HFFc6 (cell line): ENCODE results near the gene CAVIN1. TPM values are rescaled to one million over a fixed set of nuclear protein-coding genes. Genes with fewer than 3 reads are reported as not detected.
"Not testable (repeated sequence)": the region's sequence is repeated elsewhere in the genome, so short reads cannot be mapped to it uniquely, and the experiment has no call there.

Experiments
- DNase-seq: peaks from one replicate; pipeline ENCODE4 v3.0.0-alpha.2; 2018
- H3K27ac Mint-ChIP-seq: 2 replicates; pipeline ENCODE4 v1.8.0; 2020; ENCODE audit warnings: mild to moderate bottlenecking, mixed read lengths
- H3K27me3 Mint-ChIP-seq: 2 replicates; pipeline ENCODE4 v1.8.0; 2021; ENCODE audit warnings: mild to moderate bottlenecking, moderate library complexity, mixed read lengths; ENCODE audit not compliant: insufficient read depth
- H3K36me3 Mint-ChIP-seq: 2 replicates; pipeline ENCODE4 v1.8.0; 2021; ENCODE audit warnings: low read depth, mixed read lengths
- H3K4me1 Mint-ChIP-seq: 2 replicates; pipeline ENCODE4 v1.8.0; 2020; ENCODE audit warnings: low read depth, mixed read lengths
- H3K4me3 Mint-ChIP-seq: 2 replicates; pipeline ENCODE4 v1.8.0; 2020; ENCODE audit warnings: mild to moderate bottlenecking, moderate library complexity, mixed read lengths
- H3K9me3 Mint-ChIP-seq: 2 replicates; pipeline ENCODE4 v1.8.0; 2020; ENCODE audit warnings: mild to moderate bottlenecking, mixed read lengths
- total RNA-seq, 6 experiments: library from RNA; stranded (reverse); fragmentation: NEBNext Ultra II Directional; extraction: Animal tissue kit (Norgen Biotek cat#: 25700); gene quantifications; 2 replicates in 1 of 6; 3 replicates in 5 of 6; pipeline ENCODE4 v1.2.3, GENCODE V29; 2021
- TF ChIP-seq, protein P1 (sequence below): fragments of 200-600 bp; sonication (generic); IDR thresholded peaks from 2 replicates; pipeline ENCODE4 v1.5.0; 2021; ENCODE audit warnings: antibody characterized with exemption, mild to moderate bottlenecking

Gene CAVIN1
- total RNA-seq, 6 experiments from 2014 or later = 1,059 to 1,221 (median 1,100) TPM

DNA sequence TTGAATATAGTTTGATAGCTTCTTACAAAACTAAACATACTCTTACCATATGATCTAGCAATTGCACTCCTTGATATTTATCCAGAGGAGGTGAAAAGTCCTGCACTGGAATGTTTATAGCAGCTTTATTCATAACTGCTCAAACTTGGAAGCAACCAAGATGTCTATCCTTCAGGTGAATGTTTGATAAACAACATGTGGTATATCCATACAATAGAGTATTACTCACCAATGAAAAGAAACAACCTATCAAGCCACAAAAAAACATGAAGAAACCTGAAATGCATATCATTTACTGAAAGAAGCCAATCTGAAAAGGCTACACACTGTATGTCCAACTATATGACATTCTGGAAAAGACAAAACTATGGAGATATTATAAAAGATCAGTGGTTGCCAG is 50.9 kb downstream of the CAVIN1 start:
- Mint-ChIP-seq H3K4me1 (peaks cover 8% of the 10 kb centered on the region), H3K9me3 (no peaks in the 10 kb centered on the region), H3K27me3 (peaks cover 2% of the 10 kb centered on the region; the same call in 1 of the 2 replicates), H3K4me3 (no peak overlapping the region), H3K36me3 (peaks cover 11% of the 10 kb centered on the region), H3K27ac (no peak overlapping the region)
- no peak for DNase-seq
- TF ChIP-seq, protein P1, sequence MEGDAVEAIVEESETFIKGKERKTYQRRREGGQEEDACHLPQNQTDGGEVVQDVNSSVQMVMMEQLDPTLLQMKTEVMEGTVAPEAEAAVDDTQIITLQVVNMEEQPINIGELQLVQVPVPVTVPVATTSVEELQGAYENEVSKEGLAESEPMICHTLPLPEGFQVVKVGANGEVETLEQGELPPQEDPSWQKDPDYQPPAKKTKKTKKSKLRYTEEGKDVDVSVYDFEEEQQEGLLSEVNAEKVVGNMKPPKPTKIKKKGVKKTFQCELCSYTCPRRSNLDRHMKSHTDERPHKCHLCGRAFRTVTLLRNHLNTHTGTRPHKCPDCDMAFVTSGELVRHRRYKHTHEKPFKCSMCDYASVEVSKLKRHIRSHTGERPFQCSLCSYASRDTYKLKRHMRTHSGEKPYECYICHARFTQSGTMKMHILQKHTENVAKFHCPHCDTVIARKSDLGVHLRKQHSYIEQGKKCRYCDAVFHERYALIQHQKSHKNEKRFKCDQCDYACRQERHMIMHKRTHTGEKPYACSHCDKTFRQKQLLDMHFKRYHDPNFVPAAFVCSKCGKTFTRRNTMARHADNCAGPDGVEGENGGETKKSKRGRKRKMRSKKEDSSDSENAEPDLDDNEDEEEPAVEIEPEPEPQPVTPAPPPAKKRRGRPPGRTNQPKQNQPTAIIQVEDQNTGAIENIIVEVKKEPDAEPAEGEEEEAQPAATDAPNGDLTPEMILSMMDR = no peak

DNA sequence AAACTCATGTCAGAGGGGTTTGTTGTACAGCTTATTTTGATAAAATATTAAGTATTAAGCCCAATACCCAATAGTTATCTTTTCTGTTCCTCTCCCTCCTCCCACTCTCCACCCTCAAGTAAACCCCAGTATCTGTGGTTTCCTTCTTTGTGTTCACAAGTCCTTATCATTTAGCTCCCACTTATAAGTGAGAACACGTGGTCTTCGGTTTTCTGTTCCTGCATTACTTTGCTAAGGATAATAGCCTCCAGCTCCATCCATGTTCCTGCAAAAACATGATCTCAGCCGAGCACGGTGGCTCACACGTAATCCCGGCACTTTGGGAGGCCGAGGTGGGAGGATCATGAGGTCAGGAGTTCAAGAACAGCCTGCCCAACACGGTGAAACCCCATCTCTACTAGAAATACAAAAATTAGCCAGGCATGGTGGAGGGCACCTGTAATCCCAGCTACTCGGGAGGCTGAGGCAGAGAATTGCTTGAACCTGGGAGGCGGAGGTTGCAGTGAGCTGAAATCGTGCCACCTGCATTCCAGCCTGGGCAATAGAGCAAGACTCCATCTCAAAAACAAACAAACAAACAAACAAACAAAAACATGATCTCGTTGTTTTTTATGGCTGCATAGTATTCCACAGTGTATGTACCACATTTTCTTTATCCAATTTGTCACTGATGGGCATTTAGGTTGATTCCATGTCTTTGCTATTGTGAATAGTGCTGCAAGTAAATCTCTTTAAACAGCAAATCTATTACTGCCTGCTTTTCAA is 54.1 kb downstream of the CAVIN1 start:
- Mint-ChIP-seq H3K36me3 (peaks cover 16% of the 10 kb centered on the region), H3K4me1 (peaks cover 33% of the 10 kb centered on the region)
- not testable (repeated sequence) for H3K4me3 Mint-ChIP-seq, H3K9me3 Mint-ChIP-seq, H3K27me3 Mint-ChIP-seq, H3K27ac Mint-ChIP-seq, DNase-seq

DNA sequence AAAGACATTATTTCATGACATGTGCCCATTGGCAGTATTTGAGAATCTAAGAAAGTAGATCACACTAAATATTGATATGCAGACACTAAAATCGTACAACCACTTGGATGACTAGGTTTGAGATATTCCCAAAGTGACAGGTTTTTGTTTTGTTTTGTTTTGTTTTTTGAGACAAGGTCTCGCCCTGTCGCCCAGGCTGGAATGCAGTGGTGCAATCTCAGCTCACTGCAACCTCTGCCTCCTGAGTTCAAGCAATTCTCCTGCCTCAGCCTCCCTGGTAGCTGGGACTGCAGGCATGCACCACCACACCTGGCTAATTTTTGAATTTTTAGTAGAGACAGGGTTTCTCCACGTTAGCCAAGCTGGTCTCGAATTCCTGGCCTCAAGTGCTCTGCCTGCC is 54.7 kb downstream of the CAVIN1 start:
- DNase-seq, H3K27ac Mint-ChIP-seq, H3K9me3 Mint-ChIP-seq, H3K4me3 Mint-ChIP-seq, H3K27me3 Mint-ChIP-seq: not testable (repeated sequence)
- H3K36me3 Mint-ChIP-seq = peaks cover 16% of the 10 kb centered on the region
- peaks cover 40% of the 10 kb centered on the region for H3K4me1 Mint-ChIP-seq

DNA sequence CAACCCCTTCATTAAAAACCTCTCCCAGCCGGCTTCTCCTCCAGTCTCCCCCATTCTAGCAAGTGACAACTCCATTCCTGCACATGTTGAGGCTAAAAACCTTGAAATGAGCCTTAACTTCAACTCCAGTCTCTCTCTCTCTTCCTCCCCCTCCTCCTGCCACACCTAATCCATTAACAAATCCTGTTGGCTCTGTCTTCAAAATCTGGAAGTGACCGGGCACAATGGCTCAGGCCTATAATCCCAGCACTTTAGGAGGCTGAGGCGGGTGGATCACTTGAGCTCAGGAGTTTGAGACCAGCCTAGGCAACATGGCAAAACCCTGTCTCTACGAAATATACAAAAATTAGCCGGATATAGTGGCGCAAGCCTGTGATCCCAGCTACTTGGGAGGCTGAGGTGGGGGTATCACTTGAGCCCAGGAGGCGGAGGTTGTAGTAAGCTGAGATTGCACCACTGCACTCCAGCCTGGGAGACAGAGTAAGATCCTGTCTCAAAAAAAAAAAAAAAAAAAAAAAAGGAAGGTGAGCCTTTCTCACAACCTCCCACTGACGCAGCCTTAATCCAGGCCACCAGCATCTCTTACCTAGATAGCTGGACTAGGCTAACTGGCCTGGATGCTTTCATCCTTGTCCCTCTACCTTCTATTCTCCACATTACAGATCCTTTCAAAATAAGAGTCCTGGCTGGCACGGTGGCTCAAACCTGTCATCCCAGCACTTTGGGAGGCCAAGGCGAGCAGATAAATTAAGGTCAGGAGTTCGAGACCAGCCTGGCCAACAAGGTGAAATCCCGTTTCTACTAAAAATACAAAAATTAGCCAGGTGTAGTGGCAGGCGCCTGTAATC is 56.7 kb downstream of the CAVIN1 start:
- H3K4me3 Mint-ChIP-seq = not testable (repeated sequence)
- H3K27ac Mint-ChIP-seq = peak overlapping the region; percentile 48

DNA sequence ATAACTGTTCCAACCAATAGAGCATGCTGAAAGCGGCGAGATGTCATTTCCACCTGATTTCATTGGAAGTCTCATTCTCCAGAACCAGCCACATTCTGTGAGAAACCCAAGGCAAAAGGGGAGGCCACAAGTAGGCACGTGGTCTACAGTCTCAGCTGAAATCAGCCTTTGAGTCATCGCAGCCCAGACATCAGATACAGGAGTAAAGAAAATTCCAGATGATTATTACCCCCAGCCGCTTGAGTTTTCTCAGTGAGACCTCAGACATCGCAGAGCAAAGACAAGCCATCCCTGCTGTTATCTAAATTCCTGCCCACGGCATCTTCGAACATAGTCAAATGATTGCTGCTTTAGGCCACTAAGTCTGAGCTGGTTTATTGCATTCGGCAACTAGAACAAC is 57.9 kb downstream of the CAVIN1 start:
- peaks cover 6% of the 10 kb centered on the region for H3K27me3 Mint-ChIP-seq
- DNase-seq = peak; percentile 42
- H3K36me3 Mint-ChIP-seq = peaks cover 5% of the 10 kb centered on the region
- H3K4me1 Mint-ChIP-seq = peaks cover 65% of the 10 kb centered on the region
- H3K27ac Mint-ChIP-seq = peak overlapping the region; percentile 54
- no peaks in the 10 kb centered on the region for H3K9me3 Mint-ChIP-seq
- TF ChIP-seq, protein P1 = no peak
- H3K4me3 Mint-ChIP-seq = peak overlapping the region; percentile 15; the same call in 1 of the 2 replicates

More for the DNA sequence above, 56.7 kb downstream of the CAVIN1 start:
- Mint-ChIP-seq H3K36me3 (peaks cover 11% of the 10 kb centered on the region), H3K4me1 (peaks cover 59% of the 10 kb centered on the region)
- not testable (repeated sequence) for H3K27me3 Mint-ChIP-seq, DNase-seq, H3K9me3 Mint-ChIP-seq

DNA sequence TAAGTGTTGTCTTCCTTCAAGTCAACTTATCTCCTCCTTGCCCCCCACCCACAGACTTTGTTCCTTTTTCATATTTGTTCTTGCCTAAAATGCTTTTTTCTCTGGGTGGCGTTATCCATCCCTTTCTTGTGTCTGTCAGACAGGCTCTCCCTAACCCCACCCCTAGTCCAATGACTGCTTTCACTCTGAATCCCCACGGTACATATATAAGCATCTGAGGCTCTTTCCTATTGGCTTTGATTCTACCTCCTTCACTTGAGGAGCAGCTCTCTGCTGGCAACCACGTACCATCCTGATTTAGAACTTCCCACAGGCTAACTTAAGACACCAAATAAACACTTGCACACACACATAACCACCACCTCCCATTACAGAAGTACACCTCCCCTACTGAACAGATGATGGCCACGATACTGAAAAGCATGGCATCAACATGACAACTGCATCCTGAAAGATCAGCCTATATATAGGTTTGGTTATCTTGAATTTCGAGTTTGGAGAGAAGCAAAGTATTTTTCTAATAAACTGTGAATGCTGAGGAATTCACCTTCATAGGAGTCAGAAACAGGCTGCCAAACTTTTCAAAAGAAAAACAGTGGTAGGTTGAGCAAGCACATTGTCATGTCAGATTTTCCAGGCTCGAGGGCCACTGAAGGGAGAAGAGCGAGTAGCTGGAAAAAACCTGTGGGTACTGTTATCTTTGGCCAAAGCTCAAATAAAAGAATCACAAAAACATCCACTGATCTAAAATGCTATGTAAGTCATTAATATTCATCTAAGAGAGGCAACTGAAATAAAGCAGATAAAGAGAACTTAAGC is 59.1 kb downstream of the CAVIN1 start:
- no peak overlapping the region for H3K4me3 Mint-ChIP-seq
- H3K9me3 Mint-ChIP-seq = no peaks in the 10 kb centered on the region
- peaks cover 6% of the 10 kb centered on the region for H3K27me3 Mint-ChIP-seq
- H3K36me3 Mint-ChIP-seq = peaks cover 11% of the 10 kb centered on the region
- peaks cover 71% of the 10 kb centered on the region for H3K4me1 Mint-ChIP-seq
- H3K27ac Mint-ChIP-seq = peak overlapping the region; percentile 34
- TF ChIP-seq, protein P1 = no peak
- DNase-seq = peak; percentile 36
